ENCODE data around the gene RUNX2.

The RUNX2 gene

DNA sequence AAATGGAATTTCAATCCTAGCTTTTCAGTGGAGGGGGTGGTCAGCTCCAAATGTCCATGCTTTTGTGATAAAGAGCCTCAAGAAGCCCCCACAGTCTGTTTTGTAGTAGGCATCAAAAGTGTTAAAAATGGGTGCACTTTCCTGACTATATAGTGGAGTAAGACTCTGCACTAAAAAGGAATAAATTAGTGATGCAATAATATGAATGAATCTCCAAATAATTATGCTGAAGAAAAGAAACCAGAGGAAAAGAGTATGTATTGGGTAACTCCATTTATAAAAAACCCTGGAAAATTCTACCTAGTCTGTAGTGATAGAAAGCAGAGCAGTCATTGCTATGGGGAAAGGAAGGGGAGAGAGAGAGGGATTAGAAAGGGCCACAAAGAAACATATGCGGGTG lies 360.1 kb downstream of the RUNX2 start:
- in situ Hi-C loops (cut with MboI; ENCODE audit: low sequenced_read_pairs), result no loop called here

GRCh38 chr6:45689926-45690615 lies 361.9 kb downstream of the RUNX2 start:
- in situ Hi-C loops (cut with MboI; ENCODE audit: low sequenced_read_pairs), result no loop called here

DNA sequence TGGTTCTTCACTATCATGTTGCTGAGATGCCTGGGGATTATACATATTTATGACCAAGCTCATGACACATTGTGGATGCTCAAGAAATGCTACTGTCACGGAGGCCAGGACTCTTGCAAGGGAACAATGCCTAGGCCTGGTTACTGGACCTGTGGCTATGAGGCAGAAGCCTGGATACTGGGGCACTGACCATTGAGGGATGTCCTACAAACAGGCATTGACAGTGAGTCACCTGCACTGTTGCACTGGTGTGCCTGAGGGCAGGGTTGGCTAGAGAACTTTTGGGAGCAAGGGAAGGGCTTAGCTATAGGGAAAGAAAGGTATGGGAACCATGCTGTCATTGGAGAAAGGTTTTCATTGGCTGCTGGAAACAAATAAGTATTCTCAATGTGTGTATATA lies 362.7 kb downstream of the RUNX2 start:
- in situ Hi-C loops (cut with MboI; ENCODE audit: low sequenced_read_pairs), result no loop called here

DNA sequence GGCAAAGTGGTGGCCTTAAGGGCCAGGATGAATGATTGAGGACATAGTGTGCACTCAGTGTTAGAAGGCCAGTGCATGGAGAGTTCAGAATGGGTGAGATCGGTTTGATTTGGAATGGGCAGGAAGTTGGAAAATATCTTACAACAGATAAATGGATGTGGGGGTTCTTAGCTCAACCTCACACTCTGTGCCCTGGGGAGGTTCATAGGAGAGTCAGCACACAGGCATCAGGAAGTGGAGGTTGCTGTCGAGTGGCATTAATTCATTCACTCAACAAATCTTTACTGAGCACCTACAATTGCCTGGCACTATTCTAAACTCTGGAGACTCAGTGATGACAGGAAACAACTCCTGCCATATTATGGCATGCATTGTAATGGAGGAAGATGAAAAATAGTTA lies 363.3 kb downstream of the RUNX2 start:
- in situ Hi-C loops (cut with MboI; ENCODE audit: low sequenced_read_pairs), result no loop called here

- in situ Hi-C loops (cut with MboI; ENCODE audit: low sequenced_read_pairs), result no loop called here
Observed at GRCh38 chr6:45692021-45692420, 363.9 kb downstream of the RUNX2 start.

GRCh38 chr6:45696738-45697137 lies 368.6 kb downstream of the RUNX2 start:
- in situ Hi-C loops (cut with MboI; ENCODE audit: low sequenced_read_pairs), result no loop called here

DNA sequence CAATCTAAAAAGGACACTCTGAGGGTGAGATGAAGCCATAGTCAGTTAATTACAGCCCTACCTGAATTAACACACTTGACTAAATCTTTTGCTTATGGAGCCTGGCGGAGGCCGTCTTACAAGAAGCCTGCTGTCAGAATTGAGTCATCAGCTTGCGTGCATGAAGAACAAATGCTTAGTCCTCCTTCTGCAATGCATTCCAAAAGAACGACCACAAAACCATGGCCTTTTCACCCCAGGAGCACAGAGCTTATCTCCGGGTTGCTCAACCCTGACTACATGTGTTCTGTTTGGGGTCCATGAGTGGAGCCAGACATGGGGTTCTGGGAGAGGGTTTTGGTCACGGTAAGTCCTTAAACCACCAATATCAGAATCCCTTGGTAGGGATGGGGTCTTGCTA lies 369.5 kb downstream of the RUNX2 start:
- in situ Hi-C loops (cut with MboI; ENCODE audit: low sequenced_read_pairs), result no loop called here

DNA sequence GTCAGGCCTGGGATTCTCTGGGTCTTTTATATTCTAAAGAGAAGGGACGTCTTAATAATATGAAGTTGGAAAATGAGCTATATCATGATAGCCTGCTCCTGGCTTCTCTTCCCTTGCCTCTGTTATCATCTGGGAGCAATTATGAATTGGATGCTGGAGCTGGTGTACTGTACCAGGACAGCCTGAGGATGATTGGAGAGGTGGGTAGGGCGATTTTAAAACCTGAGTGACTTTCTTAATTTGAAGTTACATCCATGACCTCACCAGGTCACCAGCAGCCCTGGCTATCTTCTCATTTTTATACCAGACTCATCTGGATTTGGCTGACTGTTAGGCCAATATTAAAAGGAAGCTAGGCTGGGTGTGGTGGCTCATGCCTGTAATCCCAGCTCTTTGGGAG lies 369.9 kb downstream of the RUNX2 start:
- in situ Hi-C loops (cut with MboI; ENCODE audit: low sequenced_read_pairs), result no loop called here

- in situ Hi-C loops (cut with MboI; ENCODE audit: low sequenced_read_pairs), result loop anchor here (25.0 kb wide), 1 partner anchor 1062 kb away; no protein-coding TSS in a partner anchor
Observed at GRCh38 chr6:45699663-45700062, 371.5 kb downstream of the RUNX2 start.

DNA sequence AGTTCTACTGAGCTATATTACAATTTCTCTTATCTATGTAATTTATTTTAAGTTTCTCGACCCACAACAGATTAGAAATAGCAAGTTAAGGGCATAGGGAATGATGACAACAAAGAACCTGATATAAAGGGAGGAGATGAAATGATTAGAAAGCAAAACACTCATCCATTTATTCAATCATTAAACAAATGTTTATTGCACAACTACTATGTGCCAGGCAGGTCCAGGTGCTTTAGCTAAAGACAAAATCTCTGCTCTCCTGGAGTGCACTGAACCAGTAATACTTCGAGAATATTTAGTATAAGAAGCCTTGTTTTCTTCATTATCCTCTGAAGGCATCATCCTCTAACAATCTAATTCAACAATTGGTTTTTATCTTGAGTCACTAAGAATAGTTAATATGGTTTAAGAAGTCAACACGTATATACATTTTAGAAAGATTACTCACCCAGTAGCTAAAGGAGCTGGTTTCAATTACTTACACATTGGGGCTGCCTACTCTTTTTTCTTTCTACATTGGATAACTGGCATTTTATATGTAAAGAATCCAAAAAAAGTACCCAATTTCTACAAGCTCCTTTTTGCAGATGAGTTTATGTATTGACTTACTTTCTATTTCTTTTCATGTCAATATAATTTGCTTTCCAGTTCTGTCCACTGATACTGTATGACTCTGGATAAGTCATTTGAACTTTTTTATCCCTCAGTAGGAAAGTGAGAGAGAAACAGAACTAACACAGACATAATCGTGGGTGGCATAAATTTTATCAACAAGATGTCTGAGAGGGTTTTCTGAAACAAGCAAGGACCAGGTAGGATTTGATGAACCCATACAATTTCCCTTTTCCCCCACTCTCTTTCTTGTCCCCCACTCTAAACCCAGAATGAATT lies 375.0 kb downstream of the RUNX2 start:
- in situ Hi-C loops (cut with MboI; ENCODE audit: low sequenced_read_pairs), result loop anchor here (25.0 kb wide), 1 partner anchor 1066 kb away; no protein-coding TSS in a partner anchor

GRCh38 chr6:45704056-45704800 lies 376.1 kb downstream of the RUNX2 start:
- in situ Hi-C loops (cut with MboI; ENCODE audit: low sequenced_read_pairs), result loop anchor here (25.0 kb wide), 1 partner anchor 1067 kb away; no protein-coding TSS in a partner anchor

DNA sequence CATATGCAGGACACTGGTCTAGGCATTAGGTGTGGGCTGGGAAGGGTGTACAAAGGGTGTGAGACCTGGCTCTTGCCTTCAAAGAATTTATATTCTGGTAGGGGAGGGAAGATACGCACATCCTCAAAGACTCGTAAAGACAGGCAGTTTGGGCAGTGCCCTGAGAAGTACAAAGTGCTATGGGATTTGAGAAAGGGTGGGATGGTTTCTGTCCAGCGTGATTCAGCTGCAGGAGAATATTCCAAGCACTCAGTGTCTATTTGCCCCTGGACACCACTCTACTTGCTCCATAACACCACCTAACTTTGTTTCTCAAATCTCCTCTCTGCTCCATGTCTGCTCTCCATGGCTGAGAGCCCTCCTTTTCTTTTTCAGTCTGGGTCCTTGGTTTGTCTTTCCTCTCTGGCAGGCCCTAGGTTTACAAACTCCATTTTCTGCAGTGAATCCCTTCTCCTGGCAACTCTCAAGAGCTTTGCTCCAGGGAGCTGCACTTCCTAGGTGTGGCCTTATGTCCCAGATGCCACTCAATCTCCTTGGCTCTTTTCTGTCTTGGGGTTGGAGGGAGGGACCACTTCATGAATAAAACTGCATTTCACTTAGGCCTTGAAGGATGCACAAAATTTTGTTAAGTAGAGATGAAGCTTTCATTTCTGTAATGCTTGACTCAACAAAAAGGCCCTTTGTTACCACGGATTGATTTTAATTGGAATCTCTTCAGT lies 377.2 kb downstream of the RUNX2 start:
- in situ Hi-C loops (cut with MboI; ENCODE audit: low sequenced_read_pairs), result loop anchor here (25.0 kb wide), 1 partner anchor 1068 kb away; no protein-coding TSS in a partner anchor

DNA sequence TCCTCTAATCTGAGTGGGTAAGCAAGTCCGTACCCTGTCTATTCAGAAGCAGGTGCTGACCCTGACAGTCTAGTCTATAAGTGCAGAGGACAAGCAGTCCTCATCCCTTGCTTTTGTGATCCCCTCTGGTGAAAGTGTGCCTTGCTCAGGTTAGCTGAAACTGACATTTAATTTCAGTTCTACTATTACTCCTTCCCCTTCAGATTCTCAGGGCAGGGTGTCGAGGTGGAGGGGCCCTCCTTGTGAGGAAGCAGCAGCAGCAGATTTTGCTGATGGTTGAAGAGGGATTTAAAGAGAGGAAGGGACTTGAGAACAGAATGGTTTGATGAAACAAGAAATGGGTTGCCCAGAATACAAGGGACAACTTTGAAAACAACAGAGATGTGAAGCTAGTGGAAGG lies 378.2 kb downstream of the RUNX2 start:
- in situ Hi-C loops (cut with MboI; ENCODE audit: low sequenced_read_pairs), result loop anchor here (25.0 kb wide), 1 partner anchor 1069 kb away; no protein-coding TSS in a partner anchor

DNA sequence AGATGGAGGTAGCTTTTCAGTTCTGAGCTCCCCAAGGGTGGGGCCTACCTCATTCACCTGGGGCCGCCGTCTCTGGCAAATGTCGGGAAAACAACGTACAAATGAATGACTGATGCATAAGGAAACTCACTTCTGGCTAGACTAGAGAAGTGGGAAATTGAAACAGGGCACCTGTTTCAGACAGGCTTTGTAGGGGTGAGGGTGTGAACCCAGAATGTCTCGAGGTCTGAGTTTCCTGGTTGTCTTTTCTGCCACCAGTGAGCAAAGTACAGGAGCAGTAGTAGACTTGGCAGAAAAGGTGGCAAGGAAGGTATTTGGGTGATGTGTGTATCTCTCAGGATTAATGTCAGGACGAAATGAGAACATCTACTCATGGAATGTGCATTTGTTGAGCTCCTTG lies 379.0 kb downstream of the RUNX2 start:
- in situ Hi-C loops (cut with MboI; ENCODE audit: low sequenced_read_pairs), result loop anchor here (25.0 kb wide), 1 partner anchor 1070 kb away; no protein-coding TSS in a partner anchor

- in situ Hi-C loops (cut with MboI; ENCODE audit: low sequenced_read_pairs), result loop anchor here (10.0 to 25.0 kb wide), 2 partner anchors 285 to 1072 kb away; no protein-coding TSS in a partner anchor
Observed at GRCh38 chr6:45709781-45710220, 381.7 kb downstream of the RUNX2 start.

DNA sequence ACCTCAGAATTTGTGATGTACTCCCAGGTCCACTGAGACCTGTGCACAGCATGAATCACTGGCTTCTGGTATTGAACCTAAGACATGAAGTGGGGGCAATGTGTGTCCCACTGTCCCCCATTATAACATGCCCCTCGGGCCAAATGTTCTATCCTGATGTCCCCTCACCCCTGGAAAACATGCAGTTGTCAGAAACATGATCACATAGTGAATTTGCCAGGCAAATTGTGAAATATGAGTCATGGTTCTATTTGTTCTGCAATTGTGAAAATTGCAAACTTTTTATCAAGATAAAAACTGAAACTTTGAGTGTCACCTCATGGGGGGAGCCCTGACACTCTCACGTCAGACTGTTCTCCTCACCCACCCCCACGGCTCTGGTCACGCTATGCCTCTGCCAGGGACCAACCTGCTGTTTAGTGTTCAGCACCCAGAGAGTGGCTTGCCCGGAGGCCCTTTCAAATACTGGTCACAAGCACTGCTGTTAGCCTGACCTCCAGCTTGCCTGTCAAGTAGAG lies 382.2 kb downstream of the RUNX2 start:
- in situ Hi-C loops (cut with MboI; ENCODE audit: low sequenced_read_pairs), result loop anchor here (10.0 to 25.0 kb wide), 2 partner anchors 286 to 1073 kb away; no protein-coding TSS in a partner anchor

- in situ Hi-C loops (cut with MboI; ENCODE audit: low sequenced_read_pairs), result loop anchor here (10.0 to 25.0 kb wide), 2 partner anchors 287 to 1075 kb away; no protein-coding TSS in a partner anchor
Observed at GRCh38 chr6:45712076-45712475, 383.9 kb downstream of the RUNX2 start.

DNA sequence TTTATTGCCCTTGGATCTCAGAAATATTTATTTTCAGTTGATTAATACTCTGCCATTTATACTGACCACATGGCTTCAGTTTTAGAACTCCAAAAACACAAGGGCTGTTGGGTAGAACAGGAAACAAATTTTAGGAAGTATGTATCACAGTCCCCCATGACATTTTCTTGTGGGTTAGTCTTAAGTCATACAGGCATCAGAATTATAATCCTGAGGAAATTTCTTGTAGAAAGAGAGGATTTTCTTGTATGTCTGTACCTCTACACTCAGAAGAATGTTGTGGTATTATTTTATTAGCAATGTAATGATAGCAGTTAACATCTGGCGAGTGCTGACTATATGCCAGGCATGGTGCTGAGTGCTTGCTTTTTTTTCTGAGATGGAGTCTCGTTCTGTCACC lies 384.7 kb downstream of the RUNX2 start:
- in situ Hi-C loops (cut with MboI; ENCODE audit: low sequenced_read_pairs), result loop anchor here (10.0 to 25.0 kb wide), 2 partner anchors 288 to 1075 kb away; no protein-coding TSS in a partner anchor

Measured in HL-60/S4 treated with retinoic acid at 250 ng/mL for 4 days and 3 days (cell line).